Measurements from ENCODE around the gene ABHD18. TPM values are rescaled to one million over a fixed set of nuclear protein-coding genes. Genes with fewer than 3 reads are reported as not detected.

Gene ABHD18
- total RNA-seq, 2 donors from 2014 or later, result 7.4 to 17.0 TPM

DNA sequence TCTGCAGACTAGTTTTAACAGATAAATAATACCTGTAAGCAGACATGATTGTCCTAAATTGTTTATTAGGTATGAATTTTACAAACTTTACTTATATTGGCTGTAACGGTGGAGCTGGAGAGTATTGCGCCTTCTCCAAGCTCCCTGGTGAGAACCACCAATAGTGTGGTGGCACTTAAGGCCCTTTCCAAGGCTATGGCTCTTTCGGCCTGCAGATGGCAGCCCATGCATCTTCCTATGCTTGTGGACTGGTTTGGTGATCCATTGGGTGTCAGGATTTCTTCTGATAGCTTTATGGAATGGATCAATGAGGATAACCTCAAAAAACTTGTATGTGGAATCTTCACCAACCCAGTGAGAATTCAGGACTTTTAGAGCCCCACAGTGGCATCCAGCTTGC, 103.7 kb downstream of the ABHD18 start:
- no peaks in the 10 kb centered on the region for H3K9me3 ChIP-seq
- H3K27me3 ChIP-seq (replicated peaks; ENCODE audit: insufficient read depth), result no peaks in the 10 kb centered on the region
- no peaks in the 10 kb centered on the region for H3K4me1 ChIP-seq (ENCODE audit: control insufficient read depth in 1 of 2, low read depth in 2 of 2)
- no peak overlapping the region for H3K27ac ChIP-seq
- H3K4me3 ChIP-seq, result no peak overlapping the region
- ATAC-seq (ENCODE audit: insufficient number of reproducible peaks, low FRiP score, low read depth), result no peak
- DNase-seq (ENCODE audit: low spot score), result no peak
- TF ChIP-seq, protein P1, sequence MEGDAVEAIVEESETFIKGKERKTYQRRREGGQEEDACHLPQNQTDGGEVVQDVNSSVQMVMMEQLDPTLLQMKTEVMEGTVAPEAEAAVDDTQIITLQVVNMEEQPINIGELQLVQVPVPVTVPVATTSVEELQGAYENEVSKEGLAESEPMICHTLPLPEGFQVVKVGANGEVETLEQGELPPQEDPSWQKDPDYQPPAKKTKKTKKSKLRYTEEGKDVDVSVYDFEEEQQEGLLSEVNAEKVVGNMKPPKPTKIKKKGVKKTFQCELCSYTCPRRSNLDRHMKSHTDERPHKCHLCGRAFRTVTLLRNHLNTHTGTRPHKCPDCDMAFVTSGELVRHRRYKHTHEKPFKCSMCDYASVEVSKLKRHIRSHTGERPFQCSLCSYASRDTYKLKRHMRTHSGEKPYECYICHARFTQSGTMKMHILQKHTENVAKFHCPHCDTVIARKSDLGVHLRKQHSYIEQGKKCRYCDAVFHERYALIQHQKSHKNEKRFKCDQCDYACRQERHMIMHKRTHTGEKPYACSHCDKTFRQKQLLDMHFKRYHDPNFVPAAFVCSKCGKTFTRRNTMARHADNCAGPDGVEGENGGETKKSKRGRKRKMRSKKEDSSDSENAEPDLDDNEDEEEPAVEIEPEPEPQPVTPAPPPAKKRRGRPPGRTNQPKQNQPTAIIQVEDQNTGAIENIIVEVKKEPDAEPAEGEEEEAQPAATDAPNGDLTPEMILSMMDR (IDR thresholded peaks at IDR 0.05), result no peak
- no peaks in the 10 kb centered on the region for H3K36me3 ChIP-seq

DNA sequence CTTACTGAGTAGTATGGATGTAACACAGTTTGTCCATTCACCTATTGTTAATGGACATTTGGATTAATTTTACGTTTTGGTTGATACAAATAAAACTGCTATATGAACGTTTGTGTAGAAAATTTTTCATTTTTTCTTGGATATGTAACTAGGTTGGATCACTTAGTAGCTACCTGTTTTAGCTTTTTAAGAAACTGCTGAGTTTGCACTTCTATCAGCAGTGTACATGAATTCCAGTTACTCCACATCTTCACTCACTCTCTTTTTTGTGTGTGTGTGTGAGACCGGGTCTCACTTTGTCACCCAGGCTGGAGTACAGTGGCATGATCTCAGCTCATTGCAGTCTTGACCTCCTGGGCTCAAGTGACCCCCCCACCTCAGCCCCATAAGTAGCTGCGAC, 111.3 kb downstream of the ABHD18 start:
- Histone ChIP-seq H3K9me3 (no peaks in the 10 kb centered on the region), H3K4me3 (no peak overlapping the region), H3K36me3 (no peaks in the 10 kb centered on the region), H3K4me1 (ENCODE audit: control insufficient read depth in 1 of 2, low read depth in 2 of 2) (no peaks in the 10 kb centered on the region), H3K27ac (no peak overlapping the region), H3K27me3 (replicated peaks; ENCODE audit: insufficient read depth) (no peaks in the 10 kb centered on the region)
- TF ChIP-seq, protein P1 (IDR thresholded peaks at IDR 0.05), result no peak
- DNase-seq (ENCODE audit: low spot score), result no peak
- ATAC-seq (ENCODE audit: insufficient number of reproducible peaks, low FRiP score, low read depth), result no peak

Other genes with a start within 250 kb of the ABHD18 start
- not detected for gene SLC25A31, start 235.0 kb upstream of the ABHD18 start, total RNA-seq
- gene HSPA4L, start 183.1 kb upstream of the ABHD18 start, total RNA-seq, result 10 to 100 TPM in 1 of 2 donors, 1 to 10 TPM in 1; 5.8 to 15.9 TPM
- gene PLK4, start 84.5 kb upstream of the ABHD18 start, total RNA-seq, result 1 to 10 TPM; 1.2 to 2.1 TPM
- gene MFSD8, start 233 bp upstream of the ABHD18 start, total RNA-seq, result 10 to 100 TPM; 28.2 to 30.7 TPM
- 10 to 100 TPM; 24.9 to 42.5 TPM for gene LARP1B, start 95.9 kb downstream of the ABHD18 start, total RNA-seq